Loucy (cell line): Measurements from ENCODE around the gene BLACAT1.

ENCODE experiments used
- H2AFZ ChIP-seq: fragments of 200-600 bp; sonication (generic); 2 replicates; pipeline ENCODE4 v1.6.0; 2016; ENCODE audit warnings: antibody characterized with exemption, mild to moderate bottlenecking, low read length, moderate library complexity
- H3F3A ChIP-seq: fragments of 200-600 bp; 2 replicates; pipeline ENCODE4 v1.6.0; 2016; ENCODE audit warnings: antibody characterized with exemption, low read depth, mild to moderate bottlenecking
- H3K27me3 ChIP-seq: fragments of 200-600 bp; sonication (generic); 2 replicates; pipeline ENCODE4 v1.6.1; 2014; ENCODE audit warnings: low read length, mild to moderate bottlenecking; ENCODE audit not compliant: insufficient read depth, poor library complexity, severe bottlenecking
- H3K36me3 ChIP-seq: fragments of 200-600 bp; sonication (generic); 2 replicates; pipeline ENCODE4 v1.6.1; 2016; ENCODE audit warnings: low read length; ENCODE audit not compliant: insufficient read depth
- H3K4me1 ChIP-seq: fragments of 200-600 bp; sonication (generic); 2 replicates; pipeline ENCODE4 v1.5.1; 2014; ENCODE audit warnings: low read length, mild to moderate bottlenecking; ENCODE audit not compliant: insufficient read depth, poor library complexity, severe bottlenecking
- H3K4me2 ChIP-seq: fragments of 200-600 bp; sonication (generic); 2 replicates; pipeline ENCODE4 v1.6.0; 2014; ENCODE audit warnings: antibody characterized with exemption, low read length, low read depth, mild to moderate bottlenecking; ENCODE audit not compliant: poor library complexity, severe bottlenecking
- H3K4me3 ChIP-seq: fragments of 200-600 bp; sonication (generic); 2 replicates; pipeline ENCODE4 v1.5.1; 2014; ENCODE audit warnings: low read length, mild to moderate bottlenecking, mixed read lengths; ENCODE audit not compliant: poor library complexity, severe bottlenecking
- H3K79me2 ChIP-seq: fragments of 200-600 bp; sonication (generic); 2 replicates; pipeline ENCODE4 v1.6.1; 2014; ENCODE audit warnings: low read length; ENCODE audit not compliant: insufficient read depth
- H3K9ac ChIP-seq: fragments of 200-600 bp; sonication (generic); 2 replicates; pipeline ENCODE4 v1.6.0; 2014; ENCODE audit warnings: mild to moderate bottlenecking, low read depth, low read length, moderate library complexity; ENCODE audit not compliant: poor library complexity, severe bottlenecking
- H3K9me2 ChIP-seq: fragments of 200-600 bp; sonication (generic); replicated peaks from 2 replicates; pipeline ENCODE4 v1.6.1; 2016; ENCODE audit warnings: low read depth, low read length, mixed read lengths
- H3K9me3 ChIP-seq: fragments of 200-600 bp; sonication (generic); 2 replicates; pipeline ENCODE4 v1.6.1; 2014; ENCODE audit warnings: mild to moderate bottlenecking, antibody characterized with exemption, low read length, low read depth; ENCODE audit not compliant: insufficient read depth
- H4K20me1 ChIP-seq: fragments of 200-600 bp; sonication (generic); 2 replicates; pipeline ENCODE4 v1.6.0; 2014; ENCODE audit warnings: antibody characterized with exemption, low read length, mild to moderate bottlenecking; ENCODE audit not compliant: insufficient read depth, poor library complexity, severe bottlenecking
- CTCF ChIP-seq: fragments of 200-600 bp; sonication (generic); conservative IDR thresholded peaks from 2 replicates; pipeline ENCODE4 v1.5.1; 2014; ENCODE audit warnings: mild to moderate bottlenecking, antibody characterized with exemption, low read length
- EZH2phosphoT487 ChIP-seq: fragments of 200-600 bp; IDR thresholded peaks from 2 replicates; pipeline ENCODE4 v1.6.1; 2018; ENCODE audit warnings: antibody characterized with exemption, mild to moderate bottlenecking, moderate library complexity, borderline replicate concordance

Gene BLACAT1

DNA sequence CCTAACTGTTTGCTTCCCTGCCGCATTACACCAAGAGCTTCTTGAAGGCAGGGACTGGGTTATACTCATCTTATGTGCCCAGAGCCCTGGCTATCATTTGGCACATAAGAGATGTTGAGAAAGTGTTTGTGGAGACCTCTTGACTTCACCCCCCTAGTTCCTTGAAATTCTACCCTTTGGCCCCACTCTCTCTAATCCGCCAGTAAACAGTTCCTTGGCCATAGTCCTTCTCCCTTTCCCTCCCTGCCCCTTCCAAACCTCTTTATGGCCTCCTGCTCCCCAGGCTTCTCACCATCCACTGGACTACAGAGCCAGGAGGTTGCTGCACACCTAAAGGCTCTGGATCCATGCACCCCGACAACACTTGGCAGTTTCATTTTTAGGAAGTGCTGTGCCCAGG lies 47.1 kb upstream of the BLACAT1 start:
- Histone ChIP-seq H4K20me1 (peaks cover 11% of the 10 kb centered on the region), H3K79me2 (peaks cover 27% of the 10 kb centered on the region; the same call in 1 of the 2 replicates), H3K36me3 (no peaks in the 10 kb centered on the region), H3K27me3 (no peaks in the 10 kb centered on the region), H3K9me3 (no peaks in the 10 kb centered on the region), H3K9me2 (no peaks in the 10 kb centered on the region), H3K4me1 (peaks cover 23% of the 10 kb centered on the region), H3K4me2 (no peak overlapping the region), H3F3A (no peaks in the 10 kb centered on the region), H3K9ac (no peak overlapping the region), H2AFZ (no peak overlapping the region), H3K4me3 (no peak overlapping the region)
- TF ChIP-seq EZH2phosphoT487, result no peak
- no peak for TF ChIP-seq CTCF

- H4K20me1 ChIP-seq, result peaks cover 11% of the 10 kb centered on the region
- no peaks in the 10 kb centered on the region for H3F3A ChIP-seq
- H3K4me3 ChIP-seq, result no peak overlapping the region
- no peak overlapping the region for H2AFZ ChIP-seq
- no peaks in the 10 kb centered on the region for H3K36me3 ChIP-seq
- H3K79me2 ChIP-seq, result peaks cover 27% of the 10 kb centered on the region; the same call in 1 of the 2 replicates
- TF ChIP-seq EZH2phosphoT487 (no peak), CTCF (no peak)
- no peaks in the 10 kb centered on the region for H3K9me2 ChIP-seq
- H3K4me2 ChIP-seq, result no peak overlapping the region
- H3K9me3 ChIP-seq, result no peaks in the 10 kb centered on the region
- H3K9ac ChIP-seq, result no peak overlapping the region
- peaks cover 23% of the 10 kb centered on the region for H3K4me1 ChIP-seq
- no peaks in the 10 kb centered on the region for H3K27me3 ChIP-seq
Observed at GRCh38 chr1:205502111-205502810, 46.4 kb upstream of the BLACAT1 start.

DNA sequence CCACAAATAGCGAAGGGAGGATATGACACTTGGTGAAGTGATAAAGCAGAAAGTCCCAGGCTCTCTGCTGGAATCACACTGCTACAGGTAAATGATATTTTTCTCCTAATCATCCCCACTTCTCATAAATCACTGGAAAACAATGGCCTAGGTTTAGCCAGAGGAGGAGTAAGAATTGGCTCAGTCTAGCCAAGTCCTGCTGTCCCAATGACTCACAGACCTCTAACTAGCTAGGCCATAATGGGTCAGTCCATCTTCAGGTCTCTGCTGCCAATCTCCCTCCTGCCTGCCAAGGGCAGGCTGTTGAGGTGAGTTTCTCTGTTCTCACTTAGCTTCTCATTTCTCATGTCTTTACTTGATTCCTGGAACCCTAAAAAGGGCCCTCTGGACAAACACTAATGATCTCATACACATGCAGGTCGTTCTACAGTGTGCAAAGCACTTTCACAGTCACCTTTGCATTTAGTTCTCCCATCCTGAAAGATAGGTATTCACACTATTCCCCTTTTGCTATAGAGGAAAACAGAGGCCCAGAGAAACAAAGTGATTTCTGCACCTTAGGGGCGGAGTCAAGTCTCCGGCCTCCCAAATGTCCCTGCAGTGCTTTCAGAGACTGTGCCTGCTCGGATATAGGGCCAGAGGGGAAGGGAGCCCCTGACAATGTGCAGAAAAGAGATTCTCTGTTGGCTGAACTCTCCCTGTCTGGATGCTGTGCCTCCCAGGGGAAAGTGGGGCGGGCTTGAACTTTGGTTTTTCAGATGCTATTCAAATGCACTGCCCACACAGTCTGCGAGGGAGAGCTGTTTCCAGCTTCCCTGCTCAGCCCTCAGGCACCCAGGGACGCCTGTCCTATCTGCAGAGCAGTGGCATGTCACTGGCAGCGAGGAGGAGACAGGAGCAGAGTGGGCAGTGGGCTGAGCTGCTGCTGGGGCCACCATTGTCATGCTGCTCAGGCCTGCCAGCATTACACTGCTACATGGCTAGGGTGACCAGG lies 44.7 kb upstream of the BLACAT1 start:
- TF ChIP-seq CTCF (no peak), EZH2phosphoT487 (no peak)
- H3K9me3 ChIP-seq, result no peaks in the 10 kb centered on the region
- peaks cover 2% of the 10 kb centered on the region for H4K20me1 ChIP-seq
- H3K9ac ChIP-seq, result no peak overlapping the region
- H3F3A ChIP-seq, result no peaks in the 10 kb centered on the region
- no peaks in the 10 kb centered on the region for H3K9me2 ChIP-seq
- H3K36me3 ChIP-seq, result no peaks in the 10 kb centered on the region
- no peak overlapping the region for H3K4me2 ChIP-seq
- peaks cover 12% of the 10 kb centered on the region; the same call in 1 of the 2 replicates for H3K79me2 ChIP-seq
- no peak overlapping the region for H3K4me3 ChIP-seq
- no peaks in the 10 kb centered on the region for H3K27me3 ChIP-seq
- peaks cover 10% of the 10 kb centered on the region for H3K4me1 ChIP-seq
- no peak overlapping the region for H2AFZ ChIP-seq
